K562 (cell line): ENCODE data around the gene INHA. TPM values are rescaled to one million over a fixed set of nuclear protein-coding genes. Genes with fewer than 3 reads are reported as not detected.

Experiments used
- ATAC-seq: fragments of 200-7000 bp; cut with Tn5 transposase; 3 replicates; pipeline ENCODE4 v1.9.1; 2020; ENCODE audit warnings: moderate library complexity
- BruUV-seq: library from RNA; stranded (reverse); fragments of 400-500 nt; replicated peaks from 2 replicates; lab custom pipeline; 2021; lab: Mats Ljungman, UMichigan
- CTCF ChIA-PET: fragments of 300-600 bp; formaldehyde crosslinking; extraction: SDS; loops from one replicate; lab custom pipeline; 2021; ENCODE audit warnings: low intra/inter-chr PET ratio; lab: Yijun Ruan, JAX
- POLR2A ChIA-PET: fragments of 300-600, 350-650 bp; sonication (Branson Sonifier 250); formaldehyde crosslinking; extraction: SDS; loops from one replicate; lab custom pipeline; 2021; ENCODE audit warnings: antibody characterized with exemption, inconsistent platforms; lab: Yijun Ruan, JAX
- DNase-seq, 4 experiments: peaks; one replicate each; pipeline versions ENCODE4 v3.0.0 to v3.0.0-alpha.2; 2011 to 2018; ENCODE audit warnings: low spot score in 3 of 4, mixed read lengths in 3 of 4; ENCODE audit errors: extremely low read depth in 1 of 4
- FAIRE-seq: peaks from 2 replicates; lab custom pipeline; 2011; peaks lifted over from hg19 to GRCh38; lab: Jason Lieb, UNC
- H2AFZ ChIP-seq: 2 replicates; pipeline ENCODE4 v1.6.0; 2011; ENCODE audit warnings: low read depth, low read length, control low read depth, inconsistent platforms
- H3K27ac ChIP-seq: fragments of 200-600 bp; 3 replicates; pipeline ENCODE4 v1.8.0; 2011; ENCODE audit warnings: low read depth, mild to moderate bottlenecking, control low read depth, inconsistent platforms, low read length, moderate library complexity, mixed read lengths; ENCODE audit errors: extremely low read depth
- H3K27me3 ChIP-seq, 2 experiments: fragments of 300-600 bp in 1 of 2; 2 replicates in 1 of 2; 3 replicates in 1 of 2; pipeline versions ENCODE4 v1.6.0 to v1.8.0; 2011; ENCODE audit warnings: inconsistent platforms in 2 of 2, low read length in 2 of 2, mild to moderate bottlenecking in 1 of 2, mixed read lengths in 1 of 2, moderate library complexity in 1 of 2; ENCODE audit not compliant: control insufficient read depth in 2 of 2, insufficient read depth in 2 of 2
- H3K36me3 ChIP-seq: fragments of 300-600 bp; 3 replicates; pipeline ENCODE4 v1.8.0; 2011; ENCODE audit warnings: mild to moderate bottlenecking, low read length, inconsistent platforms; ENCODE audit not compliant: control insufficient read depth, insufficient read depth
- H3K4me1 ChIP-seq, 2 experiments: fragments of 200-600 bp in 1 of 2; replicated peaks in 1 of 2; 2 replicates in 1 of 2; 3 replicates in 1 of 2; pipeline versions ENCODE4 v1.5.1 to v1.8.0; 2011; ENCODE audit warnings: inconsistent platforms in 2 of 2, low read length in 2 of 2, mild to moderate bottlenecking in 1 of 2, mixed read lengths in 1 of 2, moderate library complexity in 1 of 2; ENCODE audit not compliant: control insufficient read depth in 2 of 2, insufficient read depth in 2 of 2
- H3K4me2 ChIP-seq: 2 replicates; pipeline ENCODE4 v1.6.1; 2011; ENCODE audit warnings: low read length, control low read depth, inconsistent platforms, mixed read lengths; ENCODE audit not compliant: insufficient read depth
- H3K4me3 ChIP-seq: fragments of 200-600 bp; sonication (generic), shearing (Covaris generic); 2 replicates; pipeline ENCODE4 v1.5.1; 2016; ENCODE audit warnings: control low read depth, inconsistent platforms
- H3K79me2 ChIP-seq: fragments of 200-600 bp; 3 replicates; pipeline ENCODE4 v1.8.0; 2011; ENCODE audit warnings: low read length, inconsistent platforms; ENCODE audit not compliant: control insufficient read depth, insufficient read depth
- H3K9ac ChIP-seq, 2 experiments: 2 replicates each; pipeline versions ENCODE4 v1.6.0 to v1.6.1; 2011; ENCODE audit warnings: low read depth in 2 of 2, low read length in 2 of 2, control low read depth in 1 of 2, inconsistent platforms in 1 of 2, mild to moderate bottlenecking in 1 of 2, mixed read lengths in 1 of 2; ENCODE audit not compliant: insufficient read depth in 1 of 2
- H3K9me1 ChIP-seq: one replicate; pipeline ENCODE4 v1.6.0; 2011; ENCODE audit warnings: inconsistent platforms, mild to moderate bottlenecking, low read length, moderate library complexity; ENCODE audit not compliant: control insufficient read depth, insufficient read depth
- H3K9me3 ChIP-seq: replicated peaks from 2 replicates; pipeline ENCODE4 v1.5.1; 2011; ENCODE audit warnings: low read depth, low read length, inconsistent platforms; ENCODE audit not compliant: control insufficient read depth, insufficient read depth
- H4K20me1 ChIP-seq: replicated peaks from 2 replicates; pipeline ENCODE4 v1.6.1; 2011; ENCODE audit warnings: low read length, inconsistent platforms, mixed read lengths; ENCODE audit not compliant: control insufficient read depth, insufficient read depth
- HDAC2 ChIP-seq: fragments of 450-650 bp; IDR thresholded peaks from 2 replicates; pipeline ENCODE4 v1.6.1; 2016; ENCODE audit warnings: mild to moderate bottlenecking
- HINFP ChIP-seq: fragments of 450-650 bp; conservative IDR thresholded peaks from 2 replicates; pipeline ENCODE4 v1.6.1; 2016; ENCODE audit warnings: missing genetic modification characterization, low read depth, mild to moderate bottlenecking, control low read depth, missing compliant biosample characterization
- POLR2G ChIP-seq: fragments of 200-400 bp; formaldehyde crosslinking; IDR thresholded peaks from 2 replicates; pipeline ENCODE4 v1.6.1; 2017; ENCODE audit warnings: low read depth, mild to moderate bottlenecking, antibody characterized with exemption, low read length, moderate library complexity
- RFX7 ChIP-seq: fragments of 250-450 bp; sonication (Bioruptor Pico); IDR thresholded peaks from 2 replicates; pipeline ENCODE4 v1.5.1; 2021; ENCODE audit warnings: mild to moderate bottlenecking
- ZNF592 ChIP-seq: fragments of 450-650 bp; IDR thresholded peaks from 2 replicates; pipeline ENCODE4 v1.6.1; 2017; ENCODE audit warnings: antibody characterized with exemption, mild to moderate bottlenecking
- WGBS: fragments of 100-300 bp; shearing (Covaris generic); methylation state at CpG from one replicate; pipeline ENCODE4 v1.1.6; 2016; ENCODE audit warnings: low coverage, mixed read lengths; ENCODE audit not compliant: insufficient coverage; ENCODE audit errors: missing lambda C conversion rate; 5-methylcytosine and 5-hydroxymethylcytosine counted together
- in situ Hi-C: fragments of 300-500 bp; cut with MboI; formaldehyde crosslinking; loops from 4 replicates; pipeline ENCODE4 v1.15.0; 2018; ENCODE audit warnings: inconsistent platforms, mixed read lengths
- intact Hi-C: fragments of 100-400 bp; cut with micrococcal nuclease; formaldehyde crosslinking; loops from 2 replicates; pipeline ENCODE4 v1.14.2; 2022
- polyA plus RNA-seq, 8 experiments: library from polyadenylated mRNA; depleted of rRNA in 4 of 8; stranded (reverse) in 5 of 8; unstranded in 3 of 8; fragments of >200 nt; fragmentation: Nextera tagmentation in 2 of 8; fragmentation: Illumina TruSeq in 1 of 8; extraction: Ambion mirVana in 2 of 8; extraction: Trizol in 1 of 8; gene quantifications; 2 replicates each; pipeline versions ENCODE4 v1.2.1 to v1.2.3, GENCODE V29; 2011 to 2014; ENCODE audit warnings: inconsistent platforms in 1 of 8, missing spikeins in 1 of 8
- total RNA-seq, 7 experiments: library from RNA; depleted of rRNA in 6 of 7; stranded (reverse); fragments of >200 nt in 6 of 7; fragmentation: Illumina TruSeq in 2 of 7; extraction: Trizol in 2 of 7; gene quantifications; 2 replicates each; pipeline versions ENCODE4 v1.2.1 to v1.2.3, GENCODE V29; 2011 to 2021; ENCODE audit warnings: low replicate concordance in 1 of 7

The INHA gene
- total and polyA plus RNA-seq, 9 of the 15 experiments (the other 6 are each of a cell fraction or from before 2014, with no cell fraction given) = 0.07 to 1.9 (median 0.40) TPM

DNA sequence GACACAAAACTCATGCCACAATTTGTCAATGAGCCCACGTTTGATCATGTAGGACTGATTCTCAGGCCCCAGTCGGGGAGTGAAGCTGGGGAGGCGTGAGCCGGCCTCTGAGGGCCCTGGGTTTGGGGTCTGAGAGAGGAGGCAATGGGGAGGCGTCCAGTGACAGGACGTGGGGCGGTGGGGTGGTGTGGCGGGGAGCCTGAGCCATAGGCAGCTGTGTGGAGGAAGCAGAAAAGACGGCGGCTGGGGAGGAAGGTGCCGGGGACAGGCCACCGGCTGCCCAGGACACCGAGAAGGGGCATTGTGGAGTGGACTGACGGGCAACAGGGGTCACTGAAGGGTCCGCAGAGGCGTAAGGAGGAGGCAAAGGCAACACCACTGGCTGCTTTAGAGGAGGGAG, 35.7 kb upstream of the INHA start:
- no peak overlapping the region for H3K4me2 ChIP-seq
- TF ChIP-seq RFX7 (CRISPR knock-in tag) (no peak), HDAC2 (no peak), POLR2G (peak; percentile 61), ZNF592 (no peak), HINFP (no peak)
- H3K4me1 ChIP-seq = peaks cover 0 to 55% of the 10 kb centered on the region in 2 experiments; a peak in 3 of 5 replicates
- ATAC-seq (no peak), DNase-seq (no peak), FAIRE-seq (no peak)
- H3K9me3 ChIP-seq = no peaks in the 10 kb centered on the region
- no peak overlapping the region for H3K4me3 ChIP-seq
- ChIA-PET CTCF (no interaction called here), POLR2A (interaction anchor here (0.6 to 1.0 kb wide), 4 partner anchors 15 to 106 kb away, joined by 3 to 4 read pairs (median 3); no protein-coding TSS in a partner anchor)
- no peaks in the 10 kb centered on the region for H3K9me1 ChIP-seq
- peaks cover 21% of the 10 kb centered on the region for H3K79me2 ChIP-seq
- no peaks in the 10 kb centered on the region for H3K27me3 ChIP-seq
- in situ Hi-C loops (no loop called here), intact Hi-C loops (no loop called here)
- peaks cover 17% of the 10 kb centered on the region; the same call in 1 of the 2 replicates for H4K20me1 ChIP-seq
- no peak overlapping the region for H2AFZ ChIP-seq
- peak overlapping the region in 1 of 2 experiments; percentile 58; a peak in 2 of 4 replicates for H3K9ac ChIP-seq
- WGBS = 56% methylated on average over 4 of the region's 16 CpGs
- peaks cover 65% of the 10 kb centered on the region; the same call in 2 of the 3 replicates for H3K36me3 ChIP-seq
- no peak overlapping the region for H3K27ac ChIP-seq
- no TSS peak for BruUV-seq
